Breast epithelium (tissue), 4 donors: ENCODE data around the gene FGF10. TPM values are rescaled to one million over a fixed set of nuclear protein-coding genes. Genes with fewer than 3 reads are reported as not detected.

ENCODE experiments used
- DNase-seq, 2 donors: peaks; one replicate each; pipeline ENCODE4 v3.0.0-alpha.2; 2019; ENCODE audit warnings: low spot score in 2 of 2
- H3K27ac ChIP-seq, 2 donors: fragments of 200-600 bp; sonication (generic) in 1 of 2; one replicate each; pipeline ENCODE4 v1.5.1; 2016 to 2019; ENCODE audit warnings: mild to moderate bottlenecking in 1 of 2
- H3K27me3 ChIP-seq, 2 donors: fragments of 200-600 bp; sonication (generic) in 1 of 2; one replicate each; pipeline versions ENCODE4 v1.5.1 to v1.6.0; 2017 to 2019; ENCODE audit warnings: control low read depth in 1 of 2, mild to moderate bottlenecking in 1 of 2
- H3K36me3 ChIP-seq: fragments of 200-600 bp; one replicate; pipeline ENCODE4 v1.5.1; 2019
- H3K4me1 ChIP-seq, 2 donors: fragments of 200-600 bp; sonication (generic); one replicate each; pipeline ENCODE4 v1.5.1; 2016 to 2019; ENCODE audit warnings: control low read depth in 1 of 2
- H3K4me3 ChIP-seq, 3 donors: fragments of 200-600 bp; sonication (generic); 1 replicate in 2 of 3; 2 replicates in 1 of 3; pipeline ENCODE4 v1.5.1; 2016 to 2019; ENCODE audit warnings: mild to moderate bottlenecking in 3 of 3, moderate library complexity in 2 of 3
- H3K9me3 ChIP-seq, 2 donors: fragments of 200-600 bp; sonication (generic) in 1 of 2; one replicate each; pipeline ENCODE4 v1.5.1; 2016 to 2019; ENCODE audit warnings: control low read depth in 1 of 2
- CTCF ChIP-seq, 3 donors: fragments of 450-650 bp; IDR thresholded peaks; one replicate each; pipeline ENCODE4 v1.5.1; 2016 to 2017; ENCODE audit warnings: antibody characterized with exemption in 3 of 3, mild to moderate bottlenecking in 3 of 3, moderate library complexity in 3 of 3
- POLR2A ChIP-seq: fragments of 450-650 bp; IDR thresholded peaks from one replicate; pipeline ENCODE4 v1.6.1; 2016; ENCODE audit warnings: antibody characterized with exemption, mild to moderate bottlenecking, moderate library complexity
- POLR2AphosphoS5 ChIP-seq, 3 donors: sonication (generic); formaldehyde crosslinking; IDR thresholded peaks; one replicate each; pipeline ENCODE4 v1.6.1; 2017; ENCODE audit warnings: antibody characterized with exemption in 3 of 3
- intact Hi-C: fragments of 100-400 bp; cut with DNase I; formaldehyde crosslinking; loops from one replicate; pipeline ENCODE4 v1.15.1; 2023; ENCODE audit warnings: low total_unique reads
- total RNA-seq, 3 donors: library from RNA; depleted of rRNA; stranded (reverse); fragments of >200 nt; gene quantifications; one replicate each; pipeline ENCODE4 v1.1.0, GENCODE V29; 2016

FGF10 gene
- total RNA-seq, 3 donors from 2014 or later = 13.9 to 60.5 (median 31.1) TPM

GRCh38 chr5:44321144-44321725, 68.0 kb downstream of the FGF10 start:
- no peaks in the 10 kb centered on the region for H3K4me1 ChIP-seq
- H3K4me3 ChIP-seq = no peak overlapping the region
- H3K36me3 ChIP-seq = no peaks in the 10 kb centered on the region
- no peak for DNase-seq
- intact Hi-C loops = no loop called here
- no peak overlapping the region for H3K27ac ChIP-seq
- TF ChIP-seq CTCF (IDR thresholded peaks at IDR 0.05) (no peak), POLR2AphosphoS5 (IDR thresholded peaks at IDR 0.05) (no peak), POLR2A (no peak)
- no peaks in the 10 kb centered on the region for H3K9me3 ChIP-seq
- no peaks in the 10 kb centered on the region for H3K27me3 ChIP-seq

GRCh38 chr5:44320188-44320587, 69.0 kb downstream of the FGF10 start:
- Histone ChIP-seq H3K4me1 (no peaks in the 10 kb centered on the region), H3K27ac (no peak overlapping the region), H3K9me3 (no peaks in the 10 kb centered on the region), H3K36me3 (no peaks in the 10 kb centered on the region), H3K4me3 (no peak overlapping the region), H3K27me3 (no peaks in the 10 kb centered on the region)
- TF ChIP-seq CTCF (IDR thresholded peaks at IDR 0.05) (no peak), POLR2AphosphoS5 (IDR thresholded peaks at IDR 0.05) (no peak), POLR2A (no peak)
- intact Hi-C loops = no loop called here
- DNase-seq = no peak

- Histone ChIP-seq H3K27me3 (no peaks in the 10 kb centered on the region), H3K4me1 (no peaks in the 10 kb centered on the region), H3K4me3 (no peak overlapping the region), H3K36me3 (no peaks in the 10 kb centered on the region), H3K9me3 (no peaks in the 10 kb centered on the region), H3K27ac (no peak overlapping the region)
- TF ChIP-seq POLR2A (no peak), CTCF (IDR thresholded peaks at IDR 0.05) (no peak)
- intact Hi-C loops = no loop called here
- no peak for DNase-seq
Observed at GRCh38 chr5:44318883-44319282, 70.3 kb downstream of the FGF10 start.

- Histone ChIP-seq H3K4me1 (no peaks in the 10 kb centered on the region), H3K36me3 (no peaks in the 10 kb centered on the region), H3K9me3 (no peaks in the 10 kb centered on the region), H3K27me3 (no peaks in the 10 kb centered on the region), H3K4me3 (no peak overlapping the region), H3K27ac (no peak overlapping the region)
- intact Hi-C loops = no loop called here
- TF ChIP-seq POLR2AphosphoS5 (IDR thresholded peaks at IDR 0.05) = no peak
- no peak for DNase-seq
Observed at GRCh38 chr5:44312374-44312773, 76.8 kb downstream of the FGF10 start.

- no peaks in the 10 kb centered on the region for H3K36me3 ChIP-seq
- H3K27me3 ChIP-seq = no peaks in the 10 kb centered on the region
- no peak for TF ChIP-seq CTCF (IDR thresholded peaks at IDR 0.05)
- no peak for TF ChIP-seq POLR2AphosphoS5 (IDR thresholded peaks at IDR 0.05)
- TF ChIP-seq POLR2A = no peak
- no peak overlapping the region for H3K4me3 ChIP-seq
- intact Hi-C loops = no loop called here
- H3K27ac ChIP-seq = no peak overlapping the region
- no peaks in the 10 kb centered on the region for H3K9me3 ChIP-seq
- no peak for DNase-seq
- no peaks in the 10 kb centered on the region for H3K4me1 ChIP-seq
Observed at GRCh38 chr5:44300551-44300950, 88.7 kb downstream of the FGF10 start.

- Histone ChIP-seq H3K36me3 (no peaks in the 10 kb centered on the region), H3K27ac (no peak overlapping the region), H3K27me3 (no peaks in the 10 kb centered on the region), H3K4me3 (no peak overlapping the region), H3K4me1 (no peaks in the 10 kb centered on the region), H3K9me3 (no peaks in the 10 kb centered on the region)
- DNase-seq = no peak
- TF ChIP-seq POLR2A (no peak), CTCF (IDR thresholded peaks at IDR 0.05) (no peak), POLR2AphosphoS5 (IDR thresholded peaks at IDR 0.05) (no peak)
- intact Hi-C loops = no loop called here
Observed at GRCh38 chr5:44299394-44299793, 89.8 kb downstream of the FGF10 start.
